ENCODE measurements around the gene ZNF496. TPM values are rescaled to one million over a fixed set of nuclear protein-coding genes. Genes with fewer than 3 reads are reported as not detected.
A peak's percentile ranks its signal among the peaks of the same experiment; 100 is the strongest.

ZNF496 gene
- total RNA-seq, 2 donors from 2014 or later: 63.5 to 65.6 TPM

- Histone ChIP-seq H3K9ac (ENCODE audit: extremely low read depth, low read length, poor library complexity, severe bottlenecking) (no peak overlapping the region), H3K4me1 (ENCODE audit: control insufficient read depth, insufficient read depth, low read length) (peaks cover 3% of the 10 kb centered on the region), H3K9me3 (ENCODE audit: control insufficient read depth, low read length) (peaks cover 33% of the 10 kb centered on the region), H3K4me3 (ENCODE audit: low read length) (no peak overlapping the region), H3K36me3 (ENCODE audit: control insufficient read depth, insufficient read depth, low read length) (no peaks in the 10 kb centered on the region), H3K27me3 (ENCODE audit: control insufficient read depth, insufficient read depth, low read length, poor library complexity, severe bottlenecking) (no peaks in the 10 kb centered on the region), H3K27ac (ENCODE audit: low read depth, low read length) (no peak overlapping the region)
- Mint-ChIP-seq H3K9me3 (peaks cover 46% of the 10 kb centered on the region), H3K4me3 (no peak overlapping the region), H3K27ac (no peak overlapping the region), H3K36me3 (ENCODE audit: low read depth) (peaks cover 15% of the 10 kb centered on the region), H3K27me3 (ENCODE audit: insufficient read depth) (peaks cover 21% of the 10 kb centered on the region), H3K4me1 (peaks cover 10% of the 10 kb centered on the region)
- 88 to 93% methylated on average over 3 of the region's 3 CpGs for WGBS, 2 experiments (ENCODE audit: insufficient coverage in 1 of 2, insufficient read length in 1 of 2)
- TF ChIP-seq, protein P1, sequence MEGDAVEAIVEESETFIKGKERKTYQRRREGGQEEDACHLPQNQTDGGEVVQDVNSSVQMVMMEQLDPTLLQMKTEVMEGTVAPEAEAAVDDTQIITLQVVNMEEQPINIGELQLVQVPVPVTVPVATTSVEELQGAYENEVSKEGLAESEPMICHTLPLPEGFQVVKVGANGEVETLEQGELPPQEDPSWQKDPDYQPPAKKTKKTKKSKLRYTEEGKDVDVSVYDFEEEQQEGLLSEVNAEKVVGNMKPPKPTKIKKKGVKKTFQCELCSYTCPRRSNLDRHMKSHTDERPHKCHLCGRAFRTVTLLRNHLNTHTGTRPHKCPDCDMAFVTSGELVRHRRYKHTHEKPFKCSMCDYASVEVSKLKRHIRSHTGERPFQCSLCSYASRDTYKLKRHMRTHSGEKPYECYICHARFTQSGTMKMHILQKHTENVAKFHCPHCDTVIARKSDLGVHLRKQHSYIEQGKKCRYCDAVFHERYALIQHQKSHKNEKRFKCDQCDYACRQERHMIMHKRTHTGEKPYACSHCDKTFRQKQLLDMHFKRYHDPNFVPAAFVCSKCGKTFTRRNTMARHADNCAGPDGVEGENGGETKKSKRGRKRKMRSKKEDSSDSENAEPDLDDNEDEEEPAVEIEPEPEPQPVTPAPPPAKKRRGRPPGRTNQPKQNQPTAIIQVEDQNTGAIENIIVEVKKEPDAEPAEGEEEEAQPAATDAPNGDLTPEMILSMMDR (conservative IDR thresholded peaks at IDR 0.05): no peak
- no peak for DNase-seq
These were observed 20.5 kb upstream of the ZNF496 start for GRCh38 chr1:247352175-247352574.

DNA sequence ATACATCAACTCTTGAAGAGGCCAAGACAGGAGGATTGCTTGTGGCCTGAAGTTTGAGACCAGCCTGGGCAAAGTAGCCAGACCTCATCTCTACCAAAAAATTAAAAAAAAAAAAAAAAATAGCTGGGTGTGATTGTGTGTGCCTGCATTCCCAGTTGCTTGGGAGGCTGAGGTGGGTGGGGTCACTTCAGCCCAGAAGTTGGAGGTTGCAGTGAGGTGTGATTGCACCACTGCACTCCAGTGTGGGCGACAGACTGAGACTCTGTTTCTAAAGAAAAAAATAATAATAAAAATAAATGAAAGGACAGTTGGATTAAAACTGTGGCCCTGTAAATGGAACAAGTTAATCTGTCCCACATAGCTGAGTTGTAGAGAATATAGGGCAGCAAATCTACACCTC is 18.9 kb upstream of the ZNF496 start:
- TF ChIP-seq, protein P1 (conservative IDR thresholded peaks at IDR 0.05): no peak
- no peak overlapping the region for H3K27ac ChIP-seq (ENCODE audit: low read depth, low read length)
- no peak overlapping the region for H3K4me3 ChIP-seq (ENCODE audit: low read length)
- H3K36me3 Mint-ChIP-seq (ENCODE audit: low read depth): peaks cover 15% of the 10 kb centered on the region
- H3K9ac ChIP-seq (ENCODE audit: extremely low read depth, low read length, poor library complexity, severe bottlenecking): no peak overlapping the region
- no peaks in the 10 kb centered on the region for H3K27me3 ChIP-seq (ENCODE audit: control insufficient read depth, insufficient read depth, low read length, poor library complexity, severe bottlenecking)
- DNase-seq: no peak
- peaks cover 21% of the 10 kb centered on the region for H3K9me3 ChIP-seq (ENCODE audit: control insufficient read depth, low read length)
- H3K4me3 Mint-ChIP-seq: no peak overlapping the region
- peaks cover 7% of the 10 kb centered on the region for H3K4me1 Mint-ChIP-seq
- peaks cover 31% of the 10 kb centered on the region for H3K9me3 Mint-ChIP-seq
- peaks cover 3% of the 10 kb centered on the region for H3K4me1 ChIP-seq (ENCODE audit: control insufficient read depth, insufficient read depth, low read length)
- H3K27ac Mint-ChIP-seq: no peak overlapping the region
- no peaks in the 10 kb centered on the region for H3K36me3 ChIP-seq (ENCODE audit: control insufficient read depth, insufficient read depth, low read length)
- H3K27me3 Mint-ChIP-seq (ENCODE audit: insufficient read depth): peaks cover 21% of the 10 kb centered on the region
- 100% methylated on average over 1 of the region's 1 CpG; no CpG with 5 or more reads in 1 of the 2 experiments for WGBS, 2 experiments (ENCODE audit: insufficient coverage in 1 of 2, insufficient read length in 1 of 2)

- Histone ChIP-seq H3K9ac (ENCODE audit: extremely low read depth, low read length, poor library complexity, severe bottlenecking) (no peak overlapping the region), H3K27me3 (ENCODE audit: control insufficient read depth, insufficient read depth, low read length, poor library complexity, severe bottlenecking) (no peaks in the 10 kb centered on the region), H3K4me1 (ENCODE audit: control insufficient read depth, insufficient read depth, low read length) (no peaks in the 10 kb centered on the region), H3K36me3 (ENCODE audit: control insufficient read depth, insufficient read depth, low read length) (no peaks in the 10 kb centered on the region), H3K4me3 (ENCODE audit: low read length) (no peak overlapping the region), H3K9me3 (ENCODE audit: control insufficient read depth, low read length) (peaks cover 9% of the 10 kb centered on the region), H3K27ac (ENCODE audit: low read depth, low read length) (no peak overlapping the region)
- Mint-ChIP-seq H3K27ac (no peak overlapping the region), H3K27me3 (ENCODE audit: insufficient read depth) (peaks cover 8% of the 10 kb centered on the region), H3K4me3 (peak overlapping the region; percentile 21), H3K4me1 (peaks cover 2% of the 10 kb centered on the region), H3K9me3 (peaks cover 15% of the 10 kb centered on the region), H3K36me3 (ENCODE audit: low read depth) (peaks cover 18% of the 10 kb centered on the region)
- peak; percentile 57 for DNase-seq
- 93 to 95% methylated on average over 7 to 29 of the region's 31 CpGs for WGBS, 2 experiments (ENCODE audit: insufficient coverage in 1 of 2, insufficient read length in 1 of 2)
- TF ChIP-seq, protein P1 (conservative IDR thresholded peaks at IDR 0.05): no peak
These were observed 16.0 kb upstream of the ZNF496 start for GRCh38 chr1:247347477-247348222.

Data from endodermal cell (in vitro differentiated cells).